NCI-H2029 treated with DMSO at 0.1 percent for 48 hours (cell line): ENCODE results near the gene MYO1D.
A peak's percentile ranks its signal among the peaks of the same experiment; 100 is the strongest.

ENCODE experiments used
- DNase-seq: peaks from one replicate; lab custom pipeline; 2025; lab: John Stamatoyannopoulos, UW

The MYO1D gene

DNA sequence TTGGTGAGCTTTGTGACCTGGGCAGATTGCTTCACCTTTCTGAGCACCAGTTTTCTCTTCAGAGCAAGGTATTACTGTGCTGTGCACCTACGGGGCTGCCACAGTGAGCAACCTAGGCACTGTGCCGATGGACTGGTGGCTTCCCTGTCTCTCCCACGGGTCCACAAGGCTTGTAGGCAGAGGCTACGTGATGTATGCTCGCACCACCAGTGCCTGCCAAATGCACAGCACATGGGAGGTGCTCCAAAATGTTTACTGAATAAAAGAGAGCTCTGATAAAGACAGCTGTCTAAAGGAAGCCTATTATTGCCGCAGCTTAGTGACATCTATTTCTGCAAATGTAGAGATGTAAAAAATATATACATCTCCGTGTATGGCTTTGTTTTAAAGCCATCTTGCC lies 251.0 kb downstream of the MYO1D start:
- peak; percentile 74 for DNase-seq

DNA sequence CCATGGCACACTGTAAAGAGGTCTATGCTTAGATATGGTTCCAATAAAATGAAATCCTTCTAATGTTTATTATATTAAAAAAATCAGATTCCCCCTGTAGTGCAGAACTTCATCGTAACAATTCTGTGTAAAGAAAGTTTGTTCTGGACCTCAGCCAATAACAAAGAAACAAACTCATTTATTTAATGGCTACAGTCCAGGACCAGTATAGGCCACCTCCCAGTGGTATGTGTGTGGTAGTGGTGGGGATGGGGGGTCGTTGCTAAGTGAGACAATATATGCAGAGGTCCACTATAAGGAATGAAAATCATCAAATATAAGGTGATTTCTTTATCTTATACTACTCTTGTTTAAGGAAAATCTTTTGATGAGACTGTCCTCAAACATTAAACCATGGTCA lies 253.7 kb downstream of the MYO1D start:
- no peak for DNase-seq

GRCh38 chr17:32622540-32622939 lies 254.4 kb downstream of the MYO1D start:
- no peak for DNase-seq

- no peak for DNase-seq
These were observed 255.2 kb downstream of the MYO1D start for GRCh38 chr17:32621612-32622312.

- DNase-seq, result no peak
These were observed 261.6 kb downstream of the MYO1D start for GRCh38 chr17:32615326-32615725.

DNA sequence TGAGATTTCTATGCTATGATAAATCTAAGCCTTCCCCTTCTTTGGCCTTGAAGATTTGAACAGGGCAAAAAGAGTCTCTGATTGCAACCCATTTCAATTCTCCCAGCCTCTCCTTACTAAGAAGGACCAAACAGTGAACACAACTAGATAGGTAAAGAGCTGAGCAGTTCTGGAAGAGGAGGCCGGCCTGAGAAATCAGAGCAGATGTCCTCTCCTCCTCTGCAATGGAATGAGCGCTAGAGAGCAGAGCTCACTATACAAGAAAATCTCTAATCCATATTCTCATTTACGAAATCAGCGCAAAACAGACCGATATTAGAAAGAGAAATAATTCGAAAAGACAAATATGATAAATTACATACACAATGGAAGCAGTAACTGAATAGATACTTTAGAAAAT lies 266.0 kb downstream of the MYO1D start:
- no peak for DNase-seq

GRCh38 chr17:32609884-32610650 lies 266.9 kb downstream of the MYO1D start:
- DNase-seq, result no peak

GRCh38 chr17:32609085-32609484 lies 267.8 kb downstream of the MYO1D start:
- DNase-seq, result no peak

GRCh38 chr17:32608267-32608666 lies 268.7 kb downstream of the MYO1D start:
- no peak for DNase-seq

DNA sequence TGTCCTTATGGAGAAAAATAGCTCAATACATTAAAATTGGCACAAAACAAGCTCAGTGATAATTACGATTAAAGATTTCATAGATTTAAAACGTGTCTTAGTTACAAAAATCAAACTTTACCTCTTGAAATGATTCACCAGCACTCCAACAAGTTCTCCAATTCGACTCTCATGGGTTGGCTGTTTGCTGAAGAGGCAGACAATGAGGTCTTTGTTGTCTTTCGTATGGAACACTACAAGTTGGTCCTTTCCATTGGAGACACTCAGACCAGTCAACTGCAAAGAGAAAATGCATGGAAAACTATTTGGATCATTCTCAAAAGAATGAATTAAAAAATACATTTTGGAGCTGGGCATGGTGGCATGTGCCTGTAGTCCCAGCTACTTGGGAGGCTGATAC lies 272.0 kb downstream of the MYO1D start:
- DNase-seq, result no peak

DNA sequence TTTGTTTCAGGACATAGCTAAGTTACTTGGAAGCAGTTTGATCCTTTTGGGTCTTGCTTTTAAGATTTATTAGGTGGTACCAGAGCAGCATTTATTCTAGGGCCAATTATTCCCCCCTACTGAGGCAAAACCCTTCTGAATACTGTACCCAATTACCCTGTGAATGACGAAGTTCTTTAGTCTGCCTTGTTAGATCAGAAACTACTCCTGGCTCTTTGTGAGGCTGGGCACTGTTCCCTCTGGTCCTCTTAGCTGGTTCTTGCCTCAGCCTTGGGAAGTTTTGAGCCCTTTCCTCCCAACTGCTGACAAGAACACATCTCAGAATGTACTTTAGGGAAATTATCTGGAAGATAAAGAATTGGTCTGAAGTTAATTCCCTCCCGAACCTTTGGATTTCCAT lies 274.5 kb downstream of the MYO1D start:
- DNase-seq, result no peak

GRCh38 chr17:32601866-32602265 lies 275.1 kb downstream of the MYO1D start:
- no peak for DNase-seq

- DNase-seq, result no peak
These were observed 280.3 kb downstream of the MYO1D start for GRCh38 chr17:32596628-32597027.

DNA sequence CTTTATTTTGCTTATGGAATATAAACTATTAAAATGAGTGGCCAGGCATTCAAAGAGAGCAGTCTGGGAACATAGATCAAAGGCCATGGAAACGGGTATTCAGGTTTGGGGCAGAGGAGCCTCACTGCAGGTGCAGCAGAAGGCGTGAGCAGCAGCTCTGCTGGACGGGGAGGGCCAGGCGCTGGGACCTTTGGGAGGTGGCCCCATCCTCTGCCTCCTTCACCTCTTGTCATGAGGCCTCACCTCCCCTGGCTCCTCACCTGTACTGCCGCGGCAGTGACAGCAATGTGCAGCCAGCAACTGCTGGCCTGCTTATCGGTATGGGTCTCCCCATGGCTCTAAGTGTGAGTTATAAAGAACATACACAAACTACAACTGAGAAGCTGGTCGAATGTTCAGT lies 280.7 kb downstream of the MYO1D start:
- no peak for DNase-seq

DNA sequence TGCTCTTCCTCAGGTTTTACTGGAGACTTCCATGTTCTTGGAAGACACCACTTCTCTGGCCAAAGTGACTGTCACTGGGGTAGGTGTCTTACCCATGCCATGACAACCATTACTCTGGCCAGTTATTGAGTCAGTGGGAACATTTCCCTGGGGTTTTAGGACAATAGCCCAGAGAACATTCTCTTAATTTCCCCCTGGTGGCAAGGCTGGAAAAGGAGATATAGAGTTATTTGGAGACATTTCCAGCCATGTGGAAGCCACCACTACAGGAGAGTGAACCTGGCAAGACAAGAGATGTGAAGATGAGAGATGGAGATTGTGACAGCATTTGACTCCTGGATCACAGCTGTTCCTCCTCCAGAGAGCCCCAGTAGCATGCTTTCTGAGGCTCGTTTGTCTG lies 283.9 kb downstream of the MYO1D start:
- DNase-seq, result no peak

GRCh38 chr17:32591405-32591804 lies 285.5 kb downstream of the MYO1D start:
- no peak for DNase-seq

DNA sequence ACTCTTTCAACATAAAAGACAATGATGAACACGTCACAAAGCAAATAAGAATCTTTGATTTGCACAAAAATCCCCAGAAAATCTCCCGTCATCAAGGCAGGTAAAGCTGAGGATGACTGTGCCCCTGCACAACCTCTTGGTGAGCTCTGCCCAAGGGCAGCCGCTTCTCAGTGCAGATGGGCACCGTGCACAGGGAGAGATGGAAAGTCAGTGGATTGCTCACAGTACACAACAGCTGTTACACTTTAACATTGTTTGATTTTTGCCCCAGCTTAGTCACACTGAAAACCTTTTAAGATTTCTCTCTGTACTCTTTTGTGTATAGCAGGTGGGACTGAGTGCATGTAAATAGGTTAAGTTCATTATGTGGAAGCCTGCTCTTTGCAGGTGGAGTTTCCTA lies 285.9 kb downstream of the MYO1D start:
- DNase-seq, result no peak

DNA sequence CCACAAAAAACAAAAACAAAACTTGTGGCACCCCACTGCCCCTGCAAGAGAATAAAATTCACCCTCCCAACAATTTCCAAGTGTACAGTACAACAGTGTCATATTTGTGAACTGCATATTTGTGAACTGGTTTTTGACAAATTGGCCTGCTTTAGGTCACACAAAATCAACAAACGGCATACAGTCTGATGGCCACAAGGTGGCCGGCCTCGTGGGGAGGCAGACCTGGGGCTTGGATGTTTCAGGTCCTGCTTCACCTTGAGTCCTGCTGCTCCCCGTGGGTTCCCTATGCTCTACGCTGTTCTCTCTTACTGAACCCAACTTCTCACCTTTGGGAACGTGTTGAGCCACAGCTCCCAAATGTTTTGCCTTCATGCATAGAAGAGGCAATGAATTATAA lies 287.9 kb downstream of the MYO1D start:
- DNase-seq, result no peak

DNA sequence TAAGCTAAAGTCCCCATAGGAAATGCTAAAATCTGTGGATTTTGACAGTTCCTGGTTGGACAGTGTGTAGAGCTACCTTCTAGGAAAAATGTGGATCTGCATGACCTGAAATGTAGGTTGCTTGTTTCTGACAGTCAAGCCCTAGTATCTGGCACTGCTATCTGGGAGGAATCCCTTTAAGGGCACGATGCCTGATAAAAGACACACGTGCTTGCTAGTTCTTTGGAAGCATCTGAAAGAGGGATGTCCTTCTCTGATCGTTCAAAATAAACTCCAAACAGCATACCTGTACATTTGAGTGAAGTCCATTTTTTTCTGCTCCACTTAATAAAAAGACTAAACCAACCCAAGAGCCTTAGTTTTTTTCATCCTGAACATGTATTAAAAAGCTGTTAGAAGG lies 288.8 kb downstream of the MYO1D start:
- DNase-seq, result no peak

DNA sequence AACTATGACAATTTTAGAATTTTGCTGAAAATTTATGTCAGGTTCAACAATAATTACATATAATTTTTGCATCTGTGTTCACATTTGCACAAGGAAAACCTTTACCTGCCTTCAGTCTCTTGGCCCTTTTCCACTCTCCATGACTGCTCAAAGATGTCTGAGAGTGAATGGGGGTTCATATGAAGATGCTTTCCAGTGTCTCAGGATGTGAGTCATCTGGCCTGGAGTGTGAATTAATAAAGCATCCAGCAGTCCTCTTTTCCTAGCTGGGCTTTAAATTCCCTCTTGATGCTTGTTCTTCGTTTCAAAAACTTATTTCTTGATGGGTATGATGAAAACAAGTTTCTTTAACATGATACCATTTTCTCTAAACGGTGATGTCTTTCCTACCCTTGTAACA lies 290.3 kb downstream of the MYO1D start:
- no peak for DNase-seq

- no peak for DNase-seq
These were observed 292.1 kb downstream of the MYO1D start for GRCh38 chr17:32584792-32585191.

DNA sequence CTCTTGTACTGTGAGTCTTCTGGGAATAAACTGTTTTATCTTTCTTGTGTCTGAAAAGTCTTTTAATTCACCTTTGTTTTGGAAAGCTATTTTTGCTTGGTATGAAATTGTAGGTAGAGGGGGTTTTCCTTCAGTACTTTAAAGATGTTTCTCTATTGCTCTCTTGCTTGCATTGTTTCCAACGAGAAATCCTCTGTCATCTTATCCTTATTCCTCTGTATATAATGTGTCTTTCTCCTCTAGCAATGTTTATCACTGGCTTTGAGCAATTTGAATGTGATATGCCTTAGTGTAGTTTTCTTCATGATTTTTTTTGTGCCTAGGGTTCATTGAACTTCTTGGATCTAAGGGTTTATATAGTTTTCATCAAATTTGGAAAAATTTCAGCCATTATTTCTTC lies 293.9 kb downstream of the MYO1D start:
- no peak for DNase-seq

- no peak for DNase-seq
These were observed 301.1 kb downstream of the MYO1D start for GRCh38 chr17:32575852-32576251.

- DNase-seq, result no peak
These were observed 306.9 kb downstream of the MYO1D start for GRCh38 chr17:32570081-32570396.
